ENCODE results near the gene PCDHGA2.
"Not testable (repeated sequence)": the region's sequence is repeated elsewhere in the genome, so short reads cannot be mapped to it uniquely, and the experiment has no call there.

Gene PCDHGA2

GRCh38 chr5:141382469-141383294, 44.1 kb downstream of the PCDHGA2 start, which contains the start of gene PCDHGA7:
PCDHGA7 (plus strand) TSS chr5:141382742; CDS start chr5:141382900, 158 bp downstream.
- in situ Hi-C loops (cut with MboI; ENCODE audit: low sequenced_read_pairs) = no loop called here

- in situ Hi-C loops (cut with MboI; ENCODE audit: low sequenced_read_pairs) = no loop called here
These were observed 44.8 kb downstream of the PCDHGA2 start for GRCh38 chr5:141383345-141383744.

DNA sequence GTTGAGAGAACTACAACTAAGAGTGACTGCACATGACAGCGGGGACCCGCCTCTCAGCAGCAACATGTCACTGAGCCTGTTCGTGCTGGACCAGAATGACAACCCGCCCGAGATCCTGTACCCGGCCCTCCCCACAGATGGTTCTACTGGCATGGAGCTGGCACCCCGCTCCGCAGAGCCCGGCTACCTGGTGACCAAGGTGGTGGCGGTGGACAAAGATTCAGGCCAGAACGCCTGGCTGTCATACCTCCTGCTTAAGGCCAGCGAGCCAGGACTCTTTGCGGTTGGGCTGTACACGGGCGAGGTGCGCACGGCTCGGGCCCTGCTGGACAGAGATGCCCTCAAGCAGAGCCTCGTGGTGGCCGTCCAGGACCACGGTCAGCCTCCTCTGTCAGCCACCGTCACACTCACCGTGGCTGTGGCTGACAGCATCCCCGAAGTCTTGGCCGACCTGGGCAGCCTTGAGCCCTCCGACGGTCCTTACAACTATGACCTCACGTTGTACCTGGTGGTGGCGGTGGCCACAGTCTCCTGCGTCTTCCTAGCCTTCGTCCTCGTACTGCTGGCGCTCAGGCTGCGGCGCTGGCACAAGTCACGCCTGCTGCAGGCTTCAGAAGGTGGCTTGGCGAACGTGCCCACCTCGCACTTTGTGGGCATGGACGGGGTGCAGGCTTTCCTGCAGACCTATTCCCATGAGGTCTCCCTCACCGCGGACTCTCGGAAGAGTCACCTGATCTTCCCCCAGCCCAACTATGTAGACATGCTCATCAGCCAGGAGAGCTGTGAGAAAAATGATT, 46.1 kb downstream of the PCDHGA2 start:
- in situ Hi-C loops (cut with MboI; ENCODE audit: low sequenced_read_pairs) = no loop called here

DNA sequence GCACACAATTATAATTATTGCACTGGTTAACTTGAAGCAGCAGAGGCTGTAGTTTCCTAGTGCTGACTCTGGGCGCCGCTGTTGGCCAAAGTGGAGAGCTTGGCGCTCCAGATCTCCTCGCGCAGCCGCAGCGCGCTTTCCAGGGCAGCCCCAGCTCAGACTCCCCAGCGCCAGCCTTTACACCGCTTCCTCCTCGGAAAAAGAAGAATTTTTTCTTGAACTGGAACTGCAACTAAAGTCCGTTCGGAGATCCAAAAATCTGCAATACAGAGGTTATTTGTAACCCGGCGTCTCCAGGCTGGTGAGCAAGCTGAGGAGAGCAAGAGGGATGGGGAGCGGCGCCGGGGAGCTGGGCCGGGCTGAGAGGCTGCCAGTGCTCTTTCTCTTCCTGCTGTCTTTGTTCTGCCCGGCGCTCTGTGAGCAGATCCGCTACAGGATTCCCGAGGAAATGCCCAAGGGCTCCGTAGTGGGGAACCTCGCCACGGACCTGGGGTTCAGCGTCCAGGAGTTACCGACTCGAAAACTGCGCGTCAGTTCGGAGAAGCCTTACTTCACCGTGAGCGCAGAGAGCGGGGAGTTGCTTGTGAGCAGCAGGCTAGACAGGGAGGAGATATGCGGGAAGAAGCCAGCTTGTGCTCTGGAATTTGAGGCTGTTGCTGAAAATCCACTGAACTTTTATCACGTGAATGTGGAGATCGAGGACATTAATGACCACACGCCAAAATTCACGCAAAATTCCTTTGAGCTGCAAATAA, 49.2 kb downstream of the PCDHGA2 start, which contains the start of gene PCDHGB4:
PCDHGB4 (plus strand) TSS at position 142 of the 755 bp plus-strand sequence; CDS start at position 329, 187 bp downstream.
- in situ Hi-C loops (cut with MboI; ENCODE audit: low sequenced_read_pairs) = not testable (repeated sequence)

DNA sequence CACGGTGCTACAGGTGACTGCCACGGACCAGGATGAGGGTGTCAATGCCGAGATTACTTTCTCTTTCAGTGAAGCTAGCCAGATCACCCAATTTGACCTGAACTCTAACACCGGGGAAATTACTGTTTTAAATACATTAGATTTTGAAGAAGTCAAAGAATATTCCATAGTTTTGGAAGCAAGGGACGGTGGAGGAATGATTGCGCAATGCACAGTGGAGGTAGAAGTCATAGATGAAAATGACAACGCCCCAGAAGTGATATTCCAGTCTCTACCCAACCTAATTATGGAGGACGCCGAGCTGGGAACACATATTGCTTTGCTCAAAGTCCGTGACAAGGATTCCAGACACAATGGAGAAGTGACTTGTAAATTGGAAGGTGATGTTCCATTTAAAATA, 50.1 kb downstream of the PCDHGA2 start:
- in situ Hi-C loops (cut with MboI; ENCODE audit: low sequenced_read_pairs) = no loop called here

DNA sequence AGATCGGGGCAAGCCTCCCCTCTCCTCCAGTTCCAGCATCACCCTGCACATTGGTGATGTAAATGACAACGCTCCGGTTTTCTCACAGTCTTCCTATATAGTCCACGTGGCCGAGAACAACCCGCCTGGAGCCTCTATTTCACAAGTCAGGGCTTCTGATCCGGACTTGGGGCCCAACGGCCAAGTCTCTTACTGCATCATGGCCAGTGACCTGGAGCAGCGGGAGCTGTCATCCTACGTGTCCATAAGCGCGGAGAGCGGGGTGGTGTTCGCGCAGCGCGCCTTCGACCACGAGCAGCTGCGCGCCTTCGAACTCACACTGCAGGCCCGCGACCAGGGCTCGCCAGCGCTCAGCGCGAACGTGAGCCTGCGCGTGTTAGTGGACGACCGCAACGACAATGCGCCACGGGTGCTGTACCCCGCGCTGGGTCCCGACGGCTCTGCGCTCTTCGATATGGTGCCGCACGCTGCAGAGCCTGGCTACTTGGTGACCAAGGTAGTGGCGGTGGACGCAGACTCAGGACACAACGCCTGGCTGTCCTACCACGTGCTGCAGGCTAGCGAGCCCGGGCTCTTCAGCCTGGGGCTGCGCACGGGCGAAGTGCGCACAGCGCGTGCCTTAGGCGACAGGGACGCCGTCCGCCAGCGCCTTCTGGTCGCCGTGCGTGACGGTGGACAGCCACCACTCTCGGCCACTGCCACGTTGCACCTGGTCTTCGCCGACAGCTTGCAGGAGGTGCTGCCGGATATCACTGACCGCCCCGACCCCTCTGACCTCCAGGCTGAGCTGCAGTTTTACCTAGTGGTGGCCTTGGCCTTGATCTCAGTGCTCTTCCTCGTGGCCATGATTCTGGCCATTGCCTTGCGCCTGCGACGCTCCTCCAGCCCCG, 50.8 kb downstream of the PCDHGA2 start:
- in situ Hi-C loops (cut with MboI; ENCODE audit: low sequenced_read_pairs) = no loop called here

DNA sequence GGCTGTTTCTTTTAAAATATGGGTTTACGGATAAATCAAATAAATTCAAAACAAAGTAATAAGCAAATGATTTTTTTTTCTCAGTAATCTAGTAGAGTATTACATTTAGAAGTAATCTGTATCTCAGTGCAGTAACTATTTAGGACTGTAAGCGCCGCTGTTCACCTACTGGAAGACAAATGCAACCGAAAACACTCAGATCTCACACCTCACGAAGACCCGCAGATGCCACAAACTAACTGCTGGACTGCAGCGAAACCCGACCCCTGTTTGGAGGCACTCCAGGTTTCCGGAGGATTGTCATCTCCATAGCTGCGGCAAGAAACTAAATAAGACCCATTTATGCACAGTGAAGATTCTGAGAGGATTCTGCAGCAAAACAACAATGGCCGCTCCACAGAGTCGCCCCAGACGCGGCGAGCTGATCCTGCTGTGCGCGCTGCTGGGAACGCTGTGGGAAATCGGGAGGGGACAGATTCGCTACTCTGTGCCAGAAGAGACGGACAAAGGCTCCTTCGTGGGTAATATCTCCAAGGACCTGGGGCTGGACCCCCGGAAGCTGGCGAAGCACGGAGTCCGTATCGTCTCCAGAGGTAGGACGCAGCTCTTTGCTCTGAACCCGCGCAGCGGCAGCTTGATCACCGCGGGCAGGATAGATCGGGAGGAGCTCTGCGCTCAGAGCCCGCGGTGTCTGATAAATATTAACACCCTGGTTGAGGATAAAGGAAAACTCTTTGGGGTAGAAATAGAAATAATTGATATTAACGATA, 54.1 kb downstream of the PCDHGA2 start, which contains the start of gene PCDHGA8:
PCDHGA8 (plus strand) TSS at position 205 of the 770 bp plus-strand sequence; CDS start at position 386, 181 bp downstream.
- in situ Hi-C loops (cut with MboI; ENCODE audit: low sequenced_read_pairs) = no loop called here

All from HL-60/S4 treated with phorbol 12-myristate 13-acetate at 8.2 ng/mL for 4 days and 3 days (cell line).